Keratinocyte (primary cell): Measurements from ENCODE around the gene LZTS2. TPM values are rescaled to one million over a fixed set of nuclear protein-coding genes. Genes with fewer than 3 reads are reported as not detected.
A peak's percentile ranks its signal among the peaks of the same experiment; 100 is the strongest.

Experiments
- DNase-seq: peaks from one replicate; pipeline ENCODE4 v3.0.0-alpha.2; 2011; ENCODE audit warnings: low read depth, missing footprints, low spot score
- FAIRE-seq: peaks from 2 replicates; lab custom pipeline; 2011; peaks lifted over from hg19 to GRCh38; lab: Jason Lieb, UNC
- H2AFZ ChIP-seq: 2 replicates; pipeline ENCODE4 v1.6.0; 2012; ENCODE audit warnings: low read length, control low read depth, inconsistent platforms; ENCODE audit not compliant: control insufficient read depth
- H3K27ac ChIP-seq: 2 replicates; pipeline ENCODE4 v1.5.1; 2011; ENCODE audit warnings: low read length; ENCODE audit not compliant: control insufficient read depth, insufficient read depth
- H3K27me3 ChIP-seq: 3 replicates; pipeline ENCODE4 v1.6.0; 2011; ENCODE audit warnings: low read length; ENCODE audit not compliant: control insufficient read depth, insufficient read depth; ENCODE audit errors: extremely low read depth
- H3K36me3 ChIP-seq, 2 experiments: 2 replicates in 1 of 2; 3 replicates in 1 of 2; pipeline ENCODE4 v1.5.1; 2011; ENCODE audit warnings: low read length in 2 of 2, mild to moderate bottlenecking in 1 of 2; ENCODE audit not compliant: control insufficient read depth in 2 of 2, insufficient read depth in 2 of 2; ENCODE audit errors: extremely low read depth in 1 of 2
- H3K4me1 ChIP-seq: 3 replicates; pipeline ENCODE4 v1.5.1; 2011; ENCODE audit warnings: low read length; ENCODE audit not compliant: control insufficient read depth, insufficient read depth; ENCODE audit errors: extremely low read depth
- H3K4me2 ChIP-seq: 3 replicates; pipeline ENCODE4 v1.6.0; 2011; ENCODE audit warnings: low read depth, low read length; ENCODE audit not compliant: control insufficient read depth, insufficient read depth; ENCODE audit errors: extremely low read depth
- H3K4me3 ChIP-seq, 3 experiments: fragments of 200-600 bp in 1 of 3; sonication (generic) in 1 of 3; 2 replicates in 2 of 3; 3 replicates in 1 of 3; pipeline ENCODE4 v1.5.1; 2011 to 2016; ENCODE audit warnings: low read length in 3 of 3, mild to moderate bottlenecking in 3 of 3, control low read depth in 2 of 3, inconsistent platforms in 1 of 3, low read depth in 1 of 3, mixed read lengths in 1 of 3, mixed run types in 1 of 3, moderate library complexity in 1 of 3; ENCODE audit not compliant: control insufficient read depth in 2 of 3, insufficient read depth in 2 of 3; ENCODE audit errors: extremely low read depth in 1 of 3
- H3K79me2 ChIP-seq: 2 replicates; pipeline ENCODE4 v1.6.0; 2012; ENCODE audit warnings: low read length; ENCODE audit not compliant: control insufficient read depth, insufficient read depth
- H3K9ac ChIP-seq: 3 replicates; pipeline ENCODE4 v1.6.0; 2011; ENCODE audit warnings: low read length; ENCODE audit not compliant: control insufficient read depth, insufficient read depth; ENCODE audit errors: extremely low read depth
- H3K9me1 ChIP-seq: 3 replicates; pipeline ENCODE4 v1.6.0; 2011; ENCODE audit warnings: low read length; ENCODE audit not compliant: control insufficient read depth, insufficient read depth; ENCODE audit errors: extremely low read depth
- H3K9me3 ChIP-seq: 2 replicates; pipeline ENCODE4 v1.5.1; 2012; ENCODE audit warnings: low read depth, low read length; ENCODE audit not compliant: control insufficient read depth
- H4K20me1 ChIP-seq: 3 replicates; pipeline ENCODE4 v1.6.0; 2011; ENCODE audit warnings: low read length; ENCODE audit not compliant: control insufficient read depth, insufficient read depth; ENCODE audit errors: extremely low read depth
- CTCF ChIP-seq, 3 experiments: IDR thresholded peaks in 1 of 3; conservative IDR thresholded peaks in 1 of 3; optimal IDR thresholded peaks in 1 of 3; 2 replicates in 2 of 3; 3 replicates in 1 of 3; pipeline versions ENCODE3 to v1.5.1; 2011; ENCODE audit warnings: low read length in 3 of 3, mild to moderate bottlenecking in 3 of 3, moderate library complexity in 2 of 3, control low read depth in 1 of 3, inconsistent platforms in 1 of 3; ENCODE audit not compliant: insufficient read depth in 2 of 3; ENCODE audit errors: extremely low read depth in 1 of 3
- EZH2 ChIP-seq: IDR thresholded peaks from one replicate; pipeline ENCODE4 v1.6.1; 2012; ENCODE audit warnings: inconsistent platforms, mild to moderate bottlenecking, low read length, moderate library complexity
- dilution Hi-C: fragments of 300-500 bp; cut with MboI; formaldehyde crosslinking; loops from one replicate; pipeline ENCODE4 v1.7.0; 2020; ENCODE audit warnings: low sequenced_read_pairs; ENCODE audit not compliant: extremely low pct_ligation_motif_present
- polyA plus RNA-seq, 5 experiments: library from polyadenylated mRNA; depleted of rRNA in 3 of 5; stranded (reverse) in 3 of 5; stranded (forward) in 1 of 5; unstranded in 1 of 5; fragments of >200 nt; gene quantifications; 1 replicate in 1 of 5; 2 replicates in 3 of 5; 3 replicates in 1 of 5; pipeline versions ENCODE4 v1.2.1 to v1.2.3, GENCODE V29; 2011 to 2012; ENCODE audit warnings: missing spikeins in 2 of 5, low read depth in 1 of 5, low replicate concordance in 1 of 5

The LZTS2 gene
- polyA plus RNA-seq, 1 donor (not counting 4 experiments of a cell fraction or from before 2014, with no cell fraction given) = 18.6 TPM

GRCh38 chr10:101012525-101013364 is 13.1 kb downstream of the LZTS2 start:
- peak overlapping the region; percentile 95 for H3K4me2 ChIP-seq
- TF ChIP-seq CTCF (optimal IDR thresholded peaks at IDR 0.05 in 1 of 3, IDR thresholded peaks at IDR 0.05 in 1 of 3, conservative IDR thresholded peaks at IDR 0.05 in 1 of 3; ENCODE audit: extremely low read depth in 1 of 3, insufficient read depth in 2 of 3, low read length in 3 of 3) (peak; percentile 78 to 99 (median 88)), EZH2 (no peak)
- H3K4me1 ChIP-seq = peaks cover 30% of the 10 kb centered on the region
- FAIRE-seq = peak; percentile 98
- dilution Hi-C loops = no loop called here
- no peaks in the 10 kb centered on the region for H3K27me3 ChIP-seq
- peak overlapping the region in 2 of 3 experiments; percentile 52 to 59 for H3K4me3 ChIP-seq
- peak overlapping the region; percentile 74 for H3K27ac ChIP-seq
- peaks cover 2% of the 10 kb centered on the region for H4K20me1 ChIP-seq
- H3K9me1 ChIP-seq = no peaks in the 10 kb centered on the region
- H3K36me3 ChIP-seq = no peaks in the 10 kb centered on the region
- no peaks in the 10 kb centered on the region for H3K79me2 ChIP-seq
- H2AFZ ChIP-seq = peak overlapping the region; percentile 75
- H3K9me3 ChIP-seq = no peaks in the 10 kb centered on the region
- DNase-seq = peak; percentile 90
- peak overlapping the region; percentile 45 for H3K9ac ChIP-seq

DNA sequence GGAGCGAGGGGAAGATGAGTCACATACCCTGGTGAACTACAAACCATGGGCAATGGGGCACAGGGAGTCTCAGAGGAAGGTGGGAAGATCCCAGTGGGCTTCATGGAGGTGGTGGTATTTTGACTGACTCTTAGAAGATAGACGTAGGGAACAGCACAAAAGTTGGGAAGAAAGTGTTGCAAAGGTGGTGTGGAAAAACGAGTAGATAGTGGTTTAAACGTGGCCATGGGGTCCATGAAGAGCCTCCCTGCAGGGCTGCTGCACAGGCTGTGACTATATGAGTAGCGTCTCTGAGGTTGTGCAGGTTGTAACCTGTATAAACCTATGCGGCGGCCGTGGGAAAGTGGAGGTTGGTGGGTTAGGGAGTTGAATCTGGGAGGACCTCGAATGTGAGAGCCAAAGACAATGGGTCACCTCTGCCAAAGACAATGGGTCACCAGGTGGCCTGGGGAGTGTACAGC is 13.8 kb downstream of the LZTS2 start:
- TF ChIP-seq EZH2 (no peak), CTCF (optimal IDR thresholded peaks at IDR 0.05 in 1 of 3, IDR thresholded peaks at IDR 0.05 in 1 of 3, conservative IDR thresholded peaks at IDR 0.05 in 1 of 3; ENCODE audit: extremely low read depth in 1 of 3, insufficient read depth in 2 of 3, low read length in 3 of 3) (no peak)
- H2AFZ ChIP-seq = peak overlapping the region; percentile 75
- H3K9me1 ChIP-seq = no peaks in the 10 kb centered on the region
- dilution Hi-C loops = no loop called here
- DNase-seq (no peak), FAIRE-seq (no peak)
- peak overlapping the region; percentile 95 for H3K4me2 ChIP-seq
- peak overlapping the region in 2 of 3 experiments; percentile 52 to 59 for H3K4me3 ChIP-seq
- H3K27me3 ChIP-seq = no peaks in the 10 kb centered on the region
- H3K4me1 ChIP-seq = peaks cover 30% of the 10 kb centered on the region
- no peaks in the 10 kb centered on the region for H3K9me3 ChIP-seq
- no peaks in the 10 kb centered on the region for H3K36me3 ChIP-seq
- H3K79me2 ChIP-seq = no peaks in the 10 kb centered on the region
- peak overlapping the region; percentile 74 for H3K27ac ChIP-seq
- peaks cover 2% of the 10 kb centered on the region for H4K20me1 ChIP-seq
- peak overlapping the region; percentile 45 for H3K9ac ChIP-seq
